GM18870 (cell line): ENCODE measurements around the gene GPATCH2L.

Experiments
- ATAC-seq: cut with Tn5 transposase; IDR thresholded peaks from one replicate; pipeline ENCODE4 v1.9.1; 2021; ENCODE audit warnings: moderate library complexity; ENCODE audit not compliant: unreplicated experiment

The GPATCH2L gene

DNA sequence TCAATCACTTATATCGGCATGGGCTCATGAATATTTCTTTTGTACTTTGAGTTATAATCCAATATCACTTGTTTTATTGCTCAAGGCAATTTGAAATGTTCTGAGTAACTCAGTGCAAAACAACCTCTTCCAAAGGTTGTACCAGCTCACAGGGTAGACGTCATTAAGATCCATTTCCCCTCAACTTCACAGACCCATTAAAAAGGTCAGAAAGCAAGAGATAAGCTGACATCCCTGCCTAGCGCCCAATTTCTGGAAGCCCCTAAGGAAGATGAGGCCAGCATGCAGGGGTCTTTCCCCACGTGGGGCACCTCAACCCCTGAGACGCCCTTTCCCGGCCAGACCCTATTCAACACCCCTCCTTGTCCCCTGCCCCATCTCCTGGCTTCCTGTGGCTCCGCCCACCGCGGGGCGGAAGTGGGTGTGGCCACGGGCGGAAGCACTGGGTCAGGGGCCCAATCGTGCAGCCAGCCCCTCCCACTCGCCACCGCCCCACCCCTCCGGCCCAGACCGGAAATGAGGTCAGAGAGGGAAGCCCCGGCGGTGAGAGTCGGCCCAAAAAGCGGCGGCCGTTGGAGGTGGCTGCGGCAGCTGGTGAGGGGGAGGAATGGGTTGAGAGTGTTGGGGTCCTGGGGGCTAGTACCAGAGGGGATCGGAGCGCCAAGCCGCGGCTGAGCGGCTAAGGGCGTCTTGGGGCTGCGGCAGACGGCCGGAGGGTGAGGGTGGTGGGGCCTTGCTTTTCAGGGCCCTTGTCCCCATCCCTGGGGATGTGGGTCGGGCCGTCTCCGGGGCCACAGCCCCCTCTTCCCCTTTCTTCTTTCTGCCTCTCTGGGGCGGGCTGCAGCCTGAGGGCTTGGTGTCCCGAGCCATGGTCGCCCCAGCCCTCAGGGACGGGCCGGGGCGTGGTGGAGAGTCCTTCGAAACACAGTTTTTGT lies at the start of gene GPATCH2L:
GPATCH2L (plus strand) TSS at position 525 of the 935 bp plus-strand sequence. CDS start 2,442 bp downstream, outside the sequence.
- peak; percentile 51 for ATAC-seq

DNA sequence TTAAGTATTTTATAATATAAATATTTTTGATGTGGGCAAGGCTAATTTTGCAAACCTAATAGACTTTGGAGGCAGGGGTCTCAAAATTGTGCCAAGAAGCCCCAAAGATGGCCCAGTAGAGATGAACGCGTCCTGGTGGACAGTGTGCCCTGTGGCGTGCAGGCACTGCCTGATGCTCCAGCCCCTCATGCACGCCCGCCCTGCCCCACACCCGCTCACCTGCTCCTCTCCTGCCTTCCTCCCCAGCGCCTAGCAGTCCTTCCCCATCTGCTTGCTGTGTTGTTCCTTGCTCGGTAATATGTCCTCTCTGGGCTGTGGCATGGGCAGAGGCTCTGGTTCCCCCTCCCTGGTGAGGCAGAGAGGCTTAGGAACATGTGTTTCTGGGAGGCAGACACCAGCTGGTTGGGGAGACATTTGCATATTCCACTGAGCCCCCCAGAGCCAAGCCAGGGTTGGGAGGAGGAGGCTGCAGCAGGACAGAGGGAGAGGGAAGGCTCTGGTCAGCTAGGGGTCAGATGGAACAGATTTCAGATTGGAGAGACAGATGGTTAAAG lies 46.8 kb upstream of the GPATCH2L start:
- ATAC-seq: no peak

DNA sequence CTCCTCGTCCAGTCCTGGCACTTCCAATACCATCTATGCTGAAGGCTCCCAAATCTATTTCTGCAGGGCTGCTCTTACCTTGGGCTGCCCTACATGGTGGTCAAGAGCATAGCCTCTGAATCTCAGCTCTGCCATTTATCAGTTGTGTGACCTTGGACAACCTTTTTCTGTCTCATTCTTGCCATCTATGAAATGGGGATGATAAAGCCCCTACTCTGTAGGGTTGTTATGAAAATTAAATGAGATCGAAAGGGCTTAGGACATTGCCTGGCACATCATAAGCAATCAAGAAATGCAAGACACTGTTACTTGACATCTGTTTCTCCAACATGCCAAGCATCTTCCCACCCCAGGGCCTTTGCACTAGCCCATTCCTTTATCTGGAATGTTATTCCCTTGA lies 45.5 kb upstream of the GPATCH2L start:
- no peak for ATAC-seq

DNA sequence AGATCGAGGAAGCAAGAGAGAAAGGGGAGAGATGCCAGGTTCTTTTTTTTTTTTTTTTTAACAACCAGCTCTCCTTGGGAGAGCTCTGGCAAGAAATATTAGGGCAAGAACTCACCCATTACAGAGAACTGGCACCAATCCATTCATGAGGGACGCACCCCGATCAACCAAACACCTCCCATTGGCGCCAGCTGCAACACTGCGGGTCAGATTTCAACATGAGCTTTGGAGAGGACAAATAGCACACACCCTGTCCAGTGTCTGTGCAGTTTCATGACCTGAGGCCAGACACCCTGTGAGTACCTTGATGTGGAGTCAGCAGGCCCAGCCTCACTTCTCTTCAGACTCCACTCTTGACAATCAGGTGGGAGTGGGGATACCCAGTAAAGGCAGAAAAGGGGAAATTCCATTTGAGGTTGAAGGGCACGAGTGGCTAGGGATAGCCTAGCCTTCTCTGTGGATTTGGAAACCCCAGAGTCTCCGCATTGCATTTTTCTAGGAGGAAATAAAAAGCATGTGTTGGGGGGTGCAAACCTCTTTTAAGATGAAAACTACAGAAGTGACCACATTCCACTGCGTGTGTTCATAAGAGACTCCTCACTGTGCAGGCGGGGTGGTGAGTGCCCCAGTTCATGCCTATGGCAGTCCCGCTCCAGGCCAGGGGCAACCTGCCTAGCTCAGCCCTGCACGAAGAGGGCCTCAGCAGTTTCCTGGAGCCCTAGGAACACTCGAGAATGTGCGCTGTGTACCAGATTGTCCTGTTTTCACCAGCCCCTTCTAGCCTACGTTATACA lies 42.4 kb upstream of the GPATCH2L start:
- no peak for ATAC-seq

DNA sequence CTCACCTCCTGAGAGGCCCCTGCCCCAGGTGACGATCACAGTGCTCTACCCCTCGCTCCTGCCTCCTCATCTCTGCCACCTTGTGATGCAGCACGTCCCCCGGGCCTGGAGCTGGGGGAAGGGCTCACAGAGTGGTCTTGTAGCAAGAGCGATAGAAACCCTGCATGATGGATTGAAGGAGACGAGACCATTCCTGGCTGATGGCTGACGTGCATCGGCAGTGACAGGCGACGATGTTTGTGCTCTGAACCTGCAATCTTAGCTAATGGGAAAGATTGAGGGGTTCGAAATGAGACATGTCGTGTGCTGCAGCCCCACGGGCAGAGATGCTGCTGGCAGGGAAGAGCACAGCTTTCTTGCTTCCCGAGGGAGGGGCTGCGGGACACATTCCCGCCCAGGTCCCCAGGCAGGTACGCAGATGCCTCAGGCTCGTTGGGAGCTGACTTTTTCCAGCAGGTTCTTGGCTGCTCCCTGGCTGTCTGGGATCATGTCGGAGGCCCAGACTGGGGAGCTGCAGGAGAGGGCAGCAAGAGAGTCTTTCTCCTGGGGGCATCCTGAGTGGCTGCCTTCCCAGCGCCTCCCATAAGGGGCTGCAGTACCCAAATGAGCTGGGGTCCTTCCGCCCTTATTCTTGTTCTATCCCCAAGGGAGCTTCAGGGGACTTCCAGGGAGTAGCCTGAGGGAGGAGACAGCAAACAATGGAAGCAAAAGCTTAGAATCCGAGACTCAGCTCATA lies 38.7 kb upstream of the GPATCH2L start:
- ATAC-seq: no peak

DNA sequence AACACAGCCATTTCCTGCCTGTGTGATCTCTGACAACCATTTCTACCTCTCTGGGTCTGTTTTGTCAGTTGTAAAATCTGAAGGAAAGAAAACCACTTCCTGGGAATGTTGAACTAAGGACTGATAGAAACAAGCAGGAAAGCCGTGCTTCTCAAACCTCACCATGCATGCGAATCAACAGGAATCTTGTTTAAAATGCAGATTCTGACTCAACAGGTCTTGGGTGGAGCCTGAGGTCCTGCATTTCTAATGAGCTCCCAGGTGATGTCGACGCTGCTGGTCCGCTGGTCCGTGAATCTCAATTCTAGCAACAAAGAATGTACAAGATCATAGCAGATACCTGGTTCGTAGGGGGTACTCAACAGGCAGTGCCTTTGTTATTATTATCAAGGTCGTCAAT lies 38.0 kb upstream of the GPATCH2L start:
- no peak for ATAC-seq

DNA sequence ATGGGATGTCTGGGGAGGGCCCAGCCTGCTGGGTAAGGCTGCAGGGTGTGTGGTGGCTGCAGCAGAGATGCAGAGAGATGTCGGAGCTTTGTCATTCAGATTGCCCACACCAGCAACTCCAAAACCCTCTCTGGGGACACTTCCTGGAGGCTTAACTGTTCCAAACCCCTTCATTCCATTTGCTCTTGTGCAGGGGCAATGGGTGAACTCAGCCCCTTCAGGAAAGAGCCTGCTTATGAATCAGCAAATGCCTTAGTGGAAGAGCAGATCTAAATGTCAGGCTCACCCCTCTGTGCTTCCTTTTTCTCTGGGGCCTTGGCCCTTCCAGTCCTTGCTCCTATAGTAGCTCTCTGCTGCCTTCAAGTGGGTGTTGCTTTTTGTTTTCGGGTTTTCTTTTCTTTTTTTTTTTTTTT lies 36.7 kb upstream of the GPATCH2L start:
- ATAC-seq: no peak

DNA sequence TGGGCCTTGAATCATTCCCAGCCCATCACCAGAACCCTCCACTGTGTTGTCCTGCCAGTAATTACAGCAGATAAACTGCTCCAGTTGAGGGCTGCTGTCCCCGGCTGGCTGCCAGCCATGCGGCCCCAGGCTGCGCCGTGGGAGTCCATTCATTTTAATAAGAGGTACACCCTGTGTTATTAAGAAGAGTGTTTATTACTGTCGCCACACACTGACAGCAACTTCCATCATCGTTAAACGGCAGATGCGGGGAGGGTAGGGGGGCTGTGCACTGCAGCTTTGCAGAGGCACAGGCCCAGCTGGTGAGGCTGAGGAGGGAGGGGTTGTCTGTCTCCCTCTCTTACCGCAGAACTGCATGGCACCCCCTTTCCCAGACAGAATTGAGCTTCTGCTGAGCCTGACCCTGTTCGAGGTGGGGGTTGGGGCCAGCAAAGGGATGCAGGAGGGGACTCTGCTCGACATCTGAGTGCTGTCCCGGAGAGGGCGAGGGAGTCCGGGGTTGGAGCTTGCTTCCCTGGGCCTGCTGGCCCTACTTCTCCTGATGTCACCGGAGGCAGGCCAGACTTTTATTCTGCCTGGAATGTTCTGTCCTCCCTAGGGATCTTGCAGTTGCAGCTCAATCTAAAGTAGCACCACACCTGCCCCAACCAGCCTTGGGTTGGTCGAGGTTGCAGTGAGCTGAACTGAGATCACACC lies 33.8 kb upstream of the GPATCH2L start:
- no peak for ATAC-seq

DNA sequence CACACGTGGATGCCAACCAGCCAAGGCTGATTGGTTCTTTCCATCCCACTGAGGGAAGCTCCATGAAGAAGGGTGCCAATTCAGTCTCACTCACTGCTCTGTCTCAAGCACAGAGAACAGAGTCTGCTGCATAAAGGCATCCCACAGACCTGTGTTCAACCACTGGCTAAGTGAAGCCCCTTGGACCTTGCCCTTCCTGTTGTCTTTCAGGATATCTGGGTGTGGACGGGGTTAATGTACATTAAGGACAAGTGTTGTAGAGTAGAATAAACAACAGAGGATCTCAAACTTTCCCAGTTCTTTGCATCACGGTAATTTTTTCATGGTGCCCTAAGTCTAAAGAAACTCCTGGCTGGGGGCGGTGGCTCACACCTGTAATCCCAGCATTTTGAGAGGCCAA lies 33.1 kb upstream of the GPATCH2L start:
- no peak for ATAC-seq

DNA sequence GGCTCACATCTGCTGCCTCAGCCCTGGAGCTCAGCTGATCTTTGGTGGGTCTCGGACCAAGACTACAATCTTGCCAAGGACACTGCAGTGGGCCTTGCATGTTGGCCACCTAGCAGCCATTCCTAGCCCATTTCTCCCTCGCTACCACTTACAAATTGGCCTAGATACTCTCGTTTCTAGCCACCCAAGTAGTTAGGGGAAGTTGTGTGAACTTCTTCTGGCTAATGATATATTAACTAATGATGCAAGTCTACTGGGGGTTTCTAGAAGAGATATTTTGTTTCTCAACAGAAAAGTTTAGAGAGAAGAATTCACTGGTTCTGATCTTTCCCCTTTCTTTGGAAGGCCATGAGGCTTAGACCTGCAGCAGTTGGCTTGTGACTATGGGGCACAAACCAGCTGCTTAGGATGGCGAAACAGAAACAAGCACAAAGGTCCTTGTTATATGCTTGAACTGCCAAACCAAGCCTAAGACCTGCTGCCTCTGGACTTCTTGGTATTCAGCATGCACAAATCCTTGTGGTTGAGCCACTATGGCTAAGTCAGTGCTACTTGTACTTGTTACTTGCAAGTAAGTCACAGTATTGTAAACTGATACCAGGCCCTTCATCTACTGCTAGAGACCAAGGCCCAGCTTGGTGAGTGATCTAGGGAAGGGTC lies 30.5 kb upstream of the GPATCH2L start:
- peak; percentile 44 for ATAC-seq

DNA sequence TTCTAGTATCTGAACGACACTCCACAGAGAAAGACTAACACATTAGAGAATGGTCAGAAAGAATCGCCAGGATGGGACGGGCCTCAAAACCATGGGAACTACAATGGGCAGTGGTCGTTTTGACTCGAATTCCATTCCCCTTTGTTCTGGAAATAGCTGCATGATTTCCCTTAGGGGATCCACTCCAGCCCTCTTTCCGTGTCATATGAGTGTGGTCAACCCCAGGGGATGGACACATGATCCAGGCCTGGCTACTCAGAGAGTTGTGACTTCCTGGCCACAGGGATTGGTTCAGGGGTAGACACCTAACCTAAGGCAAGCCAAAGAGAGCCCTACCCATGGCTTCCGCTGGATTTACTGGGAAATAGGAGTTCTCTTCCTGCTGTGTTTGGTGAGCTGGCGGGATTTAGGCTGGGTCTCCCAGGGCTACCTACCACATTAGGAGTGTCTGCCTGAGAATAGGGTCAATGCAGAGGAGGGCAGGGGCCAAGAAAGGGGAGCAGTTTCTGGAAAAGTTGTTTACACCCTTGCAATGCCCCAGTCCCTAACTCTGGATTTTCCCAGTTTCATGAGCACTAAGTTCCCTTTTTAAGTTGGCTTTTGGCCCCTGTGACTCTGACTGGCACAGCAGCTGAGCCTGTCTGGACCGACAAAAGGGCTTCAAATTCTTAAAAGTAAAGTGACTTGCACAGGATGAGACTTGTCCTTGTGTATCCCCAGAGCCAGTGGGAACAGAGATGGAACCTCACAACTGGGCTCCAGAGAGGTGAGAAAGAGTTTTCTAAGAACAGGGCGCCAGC lies 28.1 kb upstream of the GPATCH2L start:
- no peak for ATAC-seq

DNA sequence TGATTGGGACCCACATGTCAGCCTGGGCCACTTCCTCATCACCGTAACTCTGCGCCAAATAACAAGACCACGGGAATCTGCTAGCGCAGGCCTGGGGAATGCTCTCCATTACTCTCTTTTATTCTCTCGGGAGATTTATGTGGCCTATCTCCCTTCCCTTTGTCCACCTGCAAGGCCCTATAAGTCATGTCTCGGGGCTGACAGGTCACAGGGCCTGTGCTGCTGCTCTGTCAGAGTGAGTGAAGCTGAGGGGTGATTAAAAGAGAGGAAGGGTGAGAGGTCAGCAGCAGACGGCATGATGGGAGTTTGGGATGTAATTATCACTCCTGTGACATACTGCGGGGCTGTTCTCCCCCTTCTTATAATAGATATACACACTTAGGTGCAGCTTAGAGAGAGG lies 26.2 kb upstream of the GPATCH2L start:
- no peak for ATAC-seq

DNA sequence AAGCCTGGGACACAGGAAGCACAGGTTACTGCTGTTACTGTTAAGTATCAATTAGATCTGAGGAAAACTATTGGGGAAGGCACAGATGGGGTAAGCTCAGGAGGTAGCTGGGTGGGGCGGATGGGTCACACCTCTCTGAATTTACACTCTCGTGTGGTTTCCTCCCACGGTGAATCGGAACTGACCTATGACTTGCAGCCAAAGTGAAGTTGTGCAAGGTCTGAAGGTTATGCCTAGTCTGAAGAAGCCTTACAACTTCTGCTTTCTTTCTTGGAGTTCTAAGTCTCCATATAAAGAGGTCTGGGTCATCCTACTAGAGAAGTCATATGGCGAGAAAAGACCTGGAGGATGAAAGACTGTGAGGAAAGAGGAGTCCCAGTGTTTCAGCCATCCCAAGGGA lies 25.6 kb upstream of the GPATCH2L start:
- ATAC-seq: no peak

DNA sequence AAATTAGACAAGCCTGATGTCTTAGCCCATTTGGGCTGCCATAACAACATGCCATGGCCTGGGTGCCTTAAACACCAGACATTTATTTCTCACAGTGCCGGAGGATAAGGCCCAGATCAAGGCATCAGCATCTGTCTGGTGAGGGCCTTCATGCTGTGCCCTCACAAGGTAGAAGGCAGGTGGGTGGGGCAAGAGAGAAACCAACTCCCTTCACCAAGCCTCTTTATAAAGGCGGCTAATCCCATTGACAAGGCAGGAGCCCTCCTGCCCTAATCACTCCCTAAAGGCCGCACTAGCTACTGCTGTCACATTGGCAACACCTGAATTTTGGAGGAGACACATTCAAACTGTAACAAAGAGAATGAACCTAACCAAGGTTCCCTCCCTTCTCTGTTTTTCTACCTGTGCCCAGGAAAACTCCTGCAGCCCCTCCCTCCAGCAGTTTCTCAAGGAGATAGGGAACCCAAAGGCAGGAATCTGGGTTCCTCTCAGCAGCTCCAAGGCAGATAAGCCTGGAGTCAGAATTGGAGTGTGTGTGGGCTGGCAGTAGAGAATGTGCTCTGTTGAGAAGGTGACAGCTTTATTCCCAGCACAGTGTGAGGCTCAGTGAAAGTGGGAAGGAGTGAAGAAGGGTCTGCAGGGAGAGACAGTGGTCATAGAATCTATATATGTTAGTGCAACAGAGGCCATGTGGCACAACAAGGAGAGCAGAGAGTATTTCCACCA lies 21.7 kb upstream of the GPATCH2L start:
- ATAC-seq: no peak

DNA sequence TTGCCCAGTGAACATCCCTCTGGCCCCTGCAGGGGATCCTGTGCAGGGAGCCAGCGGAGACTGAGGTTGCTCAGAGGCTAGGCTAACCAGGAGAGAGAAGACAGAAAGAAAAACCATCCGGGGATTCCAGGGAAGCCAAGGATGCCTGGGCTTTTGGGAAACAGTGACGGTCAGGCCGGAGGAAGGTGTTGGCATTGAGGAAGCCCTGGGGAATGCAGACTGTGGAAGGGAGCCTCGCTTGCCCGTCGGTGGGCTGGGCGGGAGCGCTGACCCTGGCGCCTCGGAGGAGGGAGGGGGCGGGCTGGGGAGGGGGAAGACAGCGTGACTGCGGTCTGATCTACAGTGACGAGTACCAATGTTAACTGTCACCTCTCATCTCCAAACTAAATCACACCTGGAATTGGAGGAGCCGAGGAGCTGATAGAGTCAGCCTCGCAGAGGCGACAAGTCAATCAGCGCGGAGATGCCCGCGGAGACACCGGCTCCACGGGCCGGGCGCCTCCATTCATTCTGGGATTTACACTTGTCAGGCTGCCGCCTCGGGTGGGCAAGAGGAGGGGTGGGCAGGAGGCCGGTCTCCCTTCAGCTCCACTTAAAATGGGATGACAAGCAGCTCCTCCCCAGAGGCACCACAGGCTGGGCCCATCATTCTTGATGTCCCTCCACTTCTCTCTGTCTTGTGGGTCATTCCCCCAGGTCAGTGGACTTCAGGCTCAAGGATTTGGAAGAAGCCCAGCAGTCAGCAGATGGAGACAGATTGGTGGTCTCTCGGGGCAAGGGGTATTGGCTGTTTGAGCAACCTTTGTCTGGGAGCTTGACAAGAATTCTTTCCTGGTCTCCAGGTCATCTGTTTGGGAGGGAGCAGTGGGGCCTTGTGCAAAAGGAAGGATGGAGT lies 20.4 kb upstream of the GPATCH2L start:
- ATAC-seq: no peak

DNA sequence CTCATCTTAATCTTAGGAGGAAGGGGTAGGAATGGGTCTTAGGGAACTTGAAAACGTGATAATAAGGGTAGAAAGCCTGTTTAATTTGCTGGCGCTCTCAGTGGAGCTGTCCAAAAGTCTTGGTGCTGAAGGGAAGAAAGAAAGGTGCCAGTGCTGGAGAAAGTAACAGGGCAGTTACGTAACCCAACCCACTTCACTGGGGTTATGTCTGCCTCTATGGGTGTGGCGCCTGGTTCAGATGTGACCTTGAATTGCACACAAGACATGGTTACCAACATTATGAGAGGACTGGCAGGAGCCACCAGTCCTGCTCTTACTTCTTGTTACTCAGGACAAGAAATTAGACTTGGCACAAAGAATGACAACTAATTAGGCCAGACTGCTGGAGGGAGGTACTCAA lies 18.6 kb upstream of the GPATCH2L start:
- ATAC-seq: no peak

DNA sequence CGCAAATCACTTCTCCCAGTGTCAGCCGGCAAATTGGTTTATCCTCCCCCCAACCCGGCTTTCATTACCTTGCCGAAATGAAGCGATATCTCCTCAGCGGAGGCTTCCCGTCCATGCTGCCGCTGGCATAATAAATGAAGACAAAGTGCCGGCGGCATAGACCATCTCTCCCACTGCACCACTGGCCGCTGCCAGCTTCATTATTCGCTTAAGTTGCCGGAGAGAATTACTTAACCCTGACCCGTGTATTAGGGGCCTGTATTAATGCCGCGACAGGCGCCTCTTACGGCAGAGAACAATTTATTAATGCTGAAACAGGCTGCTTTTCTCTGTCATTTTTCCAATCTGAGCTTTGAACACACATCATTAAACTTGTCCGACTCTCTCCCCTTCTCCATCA lies 17.5 kb upstream of the GPATCH2L start:
- no peak for ATAC-seq
